ENCODE data around the gene KRTAP4-5.
"Not testable (repeated sequence)": the region's sequence is repeated elsewhere in the genome, so short reads cannot be mapped to it uniquely, and the experiment has no call there.

The KRTAP4-5 gene

GRCh38 chr17:41108728-41109386 is 40.8 kb downstream of the KRTAP4-5 start:
- not testable (repeated sequence) for H3K9me3 Mint-ChIP-seq; DNase-seq (ENCODE audit: low spot score); H3K36me3 Mint-ChIP-seq (ENCODE audit: low read depth); H3K27me3 Mint-ChIP-seq (ENCODE audit: low read depth); H3K4me1 Mint-ChIP-seq (ENCODE audit: low read depth); H3K27ac Mint-ChIP-seq; H3K4me3 Mint-ChIP-seq

GRCh38 chr17:41107941-41108450 is 41.6 kb downstream of the KRTAP4-5 start:
- no peak for DNase-seq (ENCODE audit: low spot score)
- Mint-ChIP-seq H3K27ac (no peak overlapping the region), H3K4me1 (ENCODE audit: low read depth) (peaks cover 3% of the 10 kb centered on the region), H3K4me3 (no peak overlapping the region), H3K27me3 (ENCODE audit: low read depth) (peaks cover 9% of the 10 kb centered on the region), H3K9me3 (peaks cover 8% of the 10 kb centered on the region), H3K36me3 (ENCODE audit: low read depth) (no peaks in the 10 kb centered on the region)

GRCh38 chr17:41105347-41105746 is 44.3 kb downstream of the KRTAP4-5 start, which contains the start of gene KRTAP4-9:
Gene KRTAP4-9 (plus strand): TSS chr17:41105389. CDS start chr17:41105389, 0 bp downstream.
- H3K4me1 Mint-ChIP-seq (ENCODE audit: low read depth); H3K36me3 Mint-ChIP-seq (ENCODE audit: low read depth); H3K4me3 Mint-ChIP-seq; H3K27ac Mint-ChIP-seq; H3K9me3 Mint-ChIP-seq; DNase-seq (ENCODE audit: low spot score); H3K27me3 Mint-ChIP-seq (ENCODE audit: low read depth): not testable (repeated sequence)

- not testable (repeated sequence) for H3K9me3 Mint-ChIP-seq; DNase-seq (ENCODE audit: low spot score); H3K36me3 Mint-ChIP-seq (ENCODE audit: low read depth); H3K27me3 Mint-ChIP-seq (ENCODE audit: low read depth); H3K4me3 Mint-ChIP-seq; H3K4me1 Mint-ChIP-seq (ENCODE audit: low read depth); H3K27ac Mint-ChIP-seq
These were observed 45.1 kb downstream of the KRTAP4-5 start for GRCh38 chr17:41104386-41105038.

- Mint-ChIP-seq H3K9me3 (no peaks in the 10 kb centered on the region), H3K27me3 (ENCODE audit: low read depth) (peaks cover 6% of the 10 kb centered on the region)
These were observed 45.7 kb downstream of the KRTAP4-5 start for GRCh38 chr17:41103896-41104295.

GRCh38 chr17:41101586-41102259 is 47.9 kb downstream of the KRTAP4-5 start, which contains the start of gene KRTAP4-16:
Gene KRTAP4-16 (minus strand): TSS chr17:41102209. CDS start chr17:41102209, 0 bp downstream.
- Mint-ChIP-seq H3K36me3 (ENCODE audit: low read depth) (no peaks in the 10 kb centered on the region), H3K9me3 (no peaks in the 10 kb centered on the region), H3K4me3 (no peak within 1 kb of the TSS), H3K27ac (no peak within 1 kb of the TSS), H3K27me3 (ENCODE audit: low read depth) (no peaks in the 10 kb centered on the region), H3K4me1 (ENCODE audit: low read depth) (no peaks in the 10 kb centered on the region)
- DNase-seq (ENCODE audit: low spot score) = no peak

More at GRCh38 chr17:41103896-41104295, 45.7 kb downstream of the KRTAP4-5 start:
- no peak for DNase-seq (ENCODE audit: low spot score)
- Mint-ChIP-seq H3K4me3 (no peak overlapping the region), H3K36me3 (ENCODE audit: low read depth) (no peaks in the 10 kb centered on the region), H3K4me1 (ENCODE audit: low read depth) (peaks cover 3% of the 10 kb centered on the region), H3K27ac (no peak overlapping the region)

GRCh38 chr17:41099682-41100480 is 49.7 kb downstream of the KRTAP4-5 start:
- H3K9me3 Mint-ChIP-seq; H3K27me3 Mint-ChIP-seq (ENCODE audit: low read depth); H3K4me1 Mint-ChIP-seq (ENCODE audit: low read depth); H3K27ac Mint-ChIP-seq; H3K36me3 Mint-ChIP-seq (ENCODE audit: low read depth); H3K4me3 Mint-ChIP-seq; DNase-seq (ENCODE audit: low spot score): not testable (repeated sequence)
